Endothelial cell of umbilical vein (primary cell): ENCODE results near the gene SRP68.

ENCODE experiments used
- CTCF ChIP-seq, 2 donors: IDR thresholded peaks; 1 replicate in 1 of 2; 2 replicates in 1 of 2; pipeline ENCODE4 v1.5.1; 2011; ENCODE audit warnings: low read length in 2 of 2, mild to moderate bottlenecking in 2 of 2, moderate library complexity in 2 of 2, control low read depth in 1 of 2, inconsistent platforms in 1 of 2, low read depth in 1 of 2; ENCODE audit not compliant: insufficient read depth in 1 of 2; ENCODE audit errors: extremely low read depth in 1 of 2
- EZH2 ChIP-seq: IDR thresholded peaks from 2 replicates; pipeline ENCODE4 v1.6.1; 2012; ENCODE audit warnings: borderline replicate concordance, low read depth, mild to moderate bottlenecking, moderate library complexity, low read length, inconsistent platforms; ENCODE audit not compliant: severe bottlenecking
- FOS ChIP-seq: IDR thresholded peaks from 2 replicates; pipeline ENCODE4 v1.6.1; 2011; ENCODE audit warnings: mild to moderate bottlenecking, low read length, moderate library complexity, borderline replicate concordance; ENCODE audit not compliant: insufficient read depth
- GATA2 ChIP-seq: IDR thresholded peaks from 2 replicates; pipeline ENCODE4 v1.7.0; 2011; ENCODE audit warnings: low read depth, mild to moderate bottlenecking, moderate library complexity, mixed read lengths, low read length; ENCODE audit not compliant: insufficient read length, insufficient read depth
- JUN ChIP-seq: IDR thresholded peaks from 2 replicates; pipeline ENCODE4 v1.6.1; 2011; ENCODE audit warnings: borderline replicate concordance, low read depth; ENCODE audit not compliant: insufficient read length, insufficient read depth
- MAX ChIP-seq: IDR thresholded peaks from 2 replicates; pipeline ENCODE4 v1.6.1; 2011; ENCODE audit not compliant: insufficient read depth, insufficient read length
- POLR2A ChIP-seq: IDR thresholded peaks from 2 replicates; pipeline ENCODE4 v1.6.1; 2012; ENCODE audit warnings: low read depth, mild to moderate bottlenecking, control low read depth, low read length

GRCh38 chr17:76014925-76015261 lies 57.4 kb downstream of the SRP68 start:
- TF ChIP-seq CTCF (IDR thresholded peaks at IDR 0.05; ENCODE audit: extremely low read depth in 1 of 2, insufficient read depth in 1 of 2, low read depth in 1 of 2, low read length in 2 of 2) (no peak), POLR2A (no peak), MAX (no peak), FOS (no peak), JUN (no peak), EZH2 (no peak), GATA2 (no peak)
